Activated T-cell treated with anti-CD3 and anti-CD28 coated beads, Interleukin-2, amount 50 U/mL, for 4 hours (primary cell): Measurements from ENCODE around the gene CCDC85C. TPM values are rescaled to one million over a fixed set of nuclear protein-coding genes. Genes with fewer than 3 reads are reported as not detected.

Experiments used
- ATAC-seq, 2 donors: fragments of 200-7000 bp; cut with Tn5 transposase; one replicate each; pipeline ENCODE4 v1.10.0; 2021
- DNase-seq: peaks from one replicate; pipeline ENCODE4 v3.0.0-alpha.2; 2020
- H3K27me3 Mint-ChIP-seq: one replicate; pipeline ENCODE4 v1.8.0; 2021; ENCODE audit warnings: low read depth, mixed read lengths
- H3K36me3 Mint-ChIP-seq: one replicate; pipeline ENCODE4 v1.8.0; 2022; ENCODE audit warnings: mixed read lengths; ENCODE audit not compliant: insufficient read depth
- H3K4me1 Mint-ChIP-seq: one replicate; pipeline ENCODE4 v1.8.0; 2021; ENCODE audit warnings: low read depth, mixed read lengths
- H3K4me3 Mint-ChIP-seq: one replicate; pipeline ENCODE4 v1.8.0; 2021; ENCODE audit warnings: mild to moderate bottlenecking, moderate library complexity, mixed read lengths
- H3K9me3 Mint-ChIP-seq: one replicate; pipeline ENCODE4 v1.8.0; 2021; ENCODE audit warnings: mixed read lengths
- total RNA-seq, 3 donors: library from RNA; stranded (reverse); gene quantifications; one replicate each; pipeline ENCODE4 v1.2.1, GENCODE V29; 2021

CCDC85C gene
- total RNA-seq, 3 donors from 2014 or later, result 3.8 to 11.1 (median 3.8) TPM

DNA sequence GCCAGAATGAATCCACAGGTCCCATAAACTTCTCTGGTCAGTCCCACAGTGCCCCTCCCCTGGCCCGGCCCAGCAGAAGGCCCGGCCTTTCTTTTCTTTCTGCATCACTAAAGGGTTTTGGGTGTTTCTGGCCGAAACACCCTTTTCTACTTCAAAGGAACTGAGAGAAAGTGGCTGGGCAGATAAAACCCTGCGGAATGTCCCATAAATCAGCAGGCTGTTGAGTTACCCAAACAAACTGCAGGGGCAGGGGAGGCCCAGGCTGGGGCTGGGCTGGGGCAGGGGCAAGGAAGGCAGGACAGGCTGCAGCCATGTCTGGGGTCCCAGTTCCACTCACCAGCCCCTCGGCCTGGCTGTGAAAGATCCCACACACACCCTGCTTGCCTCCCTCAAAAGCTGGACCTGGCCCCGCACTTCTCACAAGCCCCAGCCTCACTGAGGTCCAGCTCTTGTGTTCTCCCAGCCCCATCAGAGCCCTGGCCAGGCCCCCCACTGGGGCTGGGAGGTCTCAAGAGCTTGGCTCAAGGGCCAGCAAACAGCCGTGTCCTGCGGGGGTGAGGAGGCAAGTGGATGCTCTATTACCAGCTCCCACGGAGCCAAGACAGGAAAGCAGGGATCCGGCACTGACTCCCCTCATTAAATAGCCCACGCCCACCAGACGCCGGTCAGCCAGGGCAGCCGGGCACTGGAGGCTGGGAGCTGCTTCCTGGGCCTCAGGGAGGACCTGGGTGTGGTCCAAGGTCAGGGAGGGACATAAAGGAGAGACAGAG, 80.9 kb downstream of the CCDC85C start:
- Mint-ChIP-seq H3K27me3 (no peaks in the 10 kb centered on the region), H3K9me3 (no peaks in the 10 kb centered on the region), H3K4me1 (peaks cover 18% of the 10 kb centered on the region), H3K4me3 (no peak overlapping the region), H3K36me3 (no peaks in the 10 kb centered on the region)
- DNase-seq (no peak), ATAC-seq (no peak)

- Mint-ChIP-seq H3K9me3 (no peaks in the 10 kb centered on the region), H3K4me3 (no peak overlapping the region), H3K4me1 (peaks cover 18% of the 10 kb centered on the region), H3K36me3 (no peaks in the 10 kb centered on the region), H3K27me3 (no peaks in the 10 kb centered on the region)
- ATAC-seq (no peak), DNase-seq (no peak)
Observed at GRCh38 chr14:99522457-99522891, 81.5 kb downstream of the CCDC85C start.

DNA sequence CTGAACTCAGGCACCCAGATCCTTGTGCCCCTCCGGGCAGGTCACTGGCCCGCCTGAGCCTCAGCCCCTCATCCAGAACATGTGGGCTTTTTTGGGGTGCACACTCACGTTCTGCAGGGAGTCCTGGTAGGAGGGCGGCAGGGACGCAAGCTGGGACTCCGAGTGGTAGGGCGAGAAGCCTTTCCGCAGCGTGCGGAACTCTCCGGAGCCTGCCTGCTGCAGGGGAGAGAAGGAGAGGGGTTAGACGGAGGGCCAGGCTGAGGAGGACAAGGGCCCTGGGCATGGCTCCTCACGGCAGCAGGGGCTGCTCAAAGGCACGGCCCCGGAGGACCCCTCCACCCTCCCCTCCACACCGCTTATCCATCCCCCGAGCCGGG, 82.0 kb downstream of the CCDC85C start:
- H3K9me3 Mint-ChIP-seq, result no peaks in the 10 kb centered on the region
- no peaks in the 10 kb centered on the region for H3K36me3 Mint-ChIP-seq
- DNase-seq (no peak), ATAC-seq (no peak)
- H3K4me1 Mint-ChIP-seq, result peaks cover 18% of the 10 kb centered on the region
- H3K27me3 Mint-ChIP-seq, result no peaks in the 10 kb centered on the region
- no peak overlapping the region for H3K4me3 Mint-ChIP-seq

DNA sequence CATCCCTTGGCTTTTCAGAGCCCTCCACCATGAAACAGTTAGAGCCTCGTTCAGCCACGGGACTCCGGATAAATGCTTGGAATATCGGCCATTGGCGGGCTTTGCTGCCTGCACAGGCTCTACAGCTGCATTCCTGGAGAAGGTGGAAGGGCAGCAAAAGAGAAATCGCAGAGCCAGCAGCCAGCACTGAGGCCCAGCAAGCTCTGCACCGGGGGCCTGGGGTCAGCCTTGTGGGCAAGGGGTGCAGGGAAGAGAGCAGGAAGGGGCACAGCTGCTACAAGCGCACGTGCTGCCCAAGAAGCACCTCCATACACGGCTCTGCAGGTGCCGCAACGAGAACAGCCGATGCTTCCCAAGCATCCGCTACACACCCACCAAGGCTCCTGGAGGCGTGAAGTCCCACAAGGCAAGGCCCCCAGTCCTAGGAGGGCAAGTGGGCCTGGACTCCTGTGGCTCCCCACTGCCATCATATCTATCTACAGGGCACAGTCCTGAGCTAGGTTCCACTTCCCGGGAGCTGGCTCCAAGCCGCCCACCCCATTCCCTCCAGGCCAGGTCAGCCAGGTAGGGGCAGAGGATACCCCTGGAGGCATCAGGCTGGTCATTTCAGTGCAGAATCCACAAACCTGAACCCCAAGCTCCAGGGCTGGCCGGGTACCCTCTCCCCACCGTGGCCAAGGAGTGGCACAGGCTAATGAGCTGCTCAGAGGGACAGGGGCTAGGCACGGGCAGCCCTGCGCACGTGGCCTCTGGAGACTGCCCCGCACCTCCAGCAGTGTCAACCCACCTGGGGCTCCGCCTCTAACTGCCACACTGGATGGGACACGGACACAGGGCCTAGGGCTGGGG, 82.6 kb downstream of the CCDC85C start:
- ATAC-seq, result no peak
- Mint-ChIP-seq H3K4me3 (no peak overlapping the region), H3K36me3 (no peaks in the 10 kb centered on the region), H3K27me3 (no peaks in the 10 kb centered on the region), H3K9me3 (no peaks in the 10 kb centered on the region), H3K4me1 (peaks cover 18% of the 10 kb centered on the region)
- DNase-seq, result no peak

GRCh38 chr14:99520571-99521081, 83.4 kb downstream of the CCDC85C start:
- no peak overlapping the region for H3K4me3 Mint-ChIP-seq
- no peaks in the 10 kb centered on the region for H3K27me3 Mint-ChIP-seq
- no peaks in the 10 kb centered on the region for H3K36me3 Mint-ChIP-seq
- DNase-seq (no peak), ATAC-seq (no peak)
- peaks cover 14% of the 10 kb centered on the region for H3K4me1 Mint-ChIP-seq
- H3K9me3 Mint-ChIP-seq, result no peaks in the 10 kb centered on the region

GRCh38 chr14:99519931-99520421, 84.0 kb downstream of the CCDC85C start:
- ATAC-seq (no peak), DNase-seq (no peak)
- no peaks in the 10 kb centered on the region for H3K36me3 Mint-ChIP-seq
- H3K4me3 Mint-ChIP-seq, result no peak overlapping the region
- H3K27me3 Mint-ChIP-seq, result no peaks in the 10 kb centered on the region
- no peaks in the 10 kb centered on the region for H3K9me3 Mint-ChIP-seq
- H3K4me1 Mint-ChIP-seq, result peaks cover 9% of the 10 kb centered on the region

DNA sequence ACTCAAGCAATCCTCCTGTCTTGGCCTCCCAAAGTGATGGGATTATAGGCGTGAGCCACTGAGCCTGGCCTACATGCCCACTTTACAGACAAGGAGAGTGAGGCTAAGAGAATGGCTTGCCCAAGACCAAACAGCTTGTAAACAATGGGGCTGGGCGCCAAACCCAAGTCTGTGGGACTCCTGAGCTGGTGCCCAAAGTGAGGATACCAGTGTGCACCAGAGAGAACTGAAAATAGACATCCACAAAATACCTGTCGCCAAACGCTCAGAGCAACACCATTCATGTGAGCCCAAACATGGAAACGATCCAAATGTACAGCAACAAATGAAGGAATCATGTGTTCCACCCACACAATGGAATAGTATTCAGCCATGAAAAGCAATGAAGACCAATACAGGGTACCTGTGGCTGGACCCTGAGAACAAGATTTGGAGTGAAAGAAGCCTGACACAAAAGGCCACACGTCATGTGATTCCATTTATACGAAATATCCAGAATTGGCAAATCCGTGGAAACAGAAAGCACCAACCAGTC, 84.6 kb downstream of the CCDC85C start:
- no peak for ATAC-seq
- no peak for DNase-seq
- Mint-ChIP-seq H3K4me3 (no peak overlapping the region), H3K9me3 (no peaks in the 10 kb centered on the region), H3K36me3 (no peaks in the 10 kb centered on the region), H3K27me3 (no peaks in the 10 kb centered on the region), H3K4me1 (peaks cover 4% of the 10 kb centered on the region)

DNA sequence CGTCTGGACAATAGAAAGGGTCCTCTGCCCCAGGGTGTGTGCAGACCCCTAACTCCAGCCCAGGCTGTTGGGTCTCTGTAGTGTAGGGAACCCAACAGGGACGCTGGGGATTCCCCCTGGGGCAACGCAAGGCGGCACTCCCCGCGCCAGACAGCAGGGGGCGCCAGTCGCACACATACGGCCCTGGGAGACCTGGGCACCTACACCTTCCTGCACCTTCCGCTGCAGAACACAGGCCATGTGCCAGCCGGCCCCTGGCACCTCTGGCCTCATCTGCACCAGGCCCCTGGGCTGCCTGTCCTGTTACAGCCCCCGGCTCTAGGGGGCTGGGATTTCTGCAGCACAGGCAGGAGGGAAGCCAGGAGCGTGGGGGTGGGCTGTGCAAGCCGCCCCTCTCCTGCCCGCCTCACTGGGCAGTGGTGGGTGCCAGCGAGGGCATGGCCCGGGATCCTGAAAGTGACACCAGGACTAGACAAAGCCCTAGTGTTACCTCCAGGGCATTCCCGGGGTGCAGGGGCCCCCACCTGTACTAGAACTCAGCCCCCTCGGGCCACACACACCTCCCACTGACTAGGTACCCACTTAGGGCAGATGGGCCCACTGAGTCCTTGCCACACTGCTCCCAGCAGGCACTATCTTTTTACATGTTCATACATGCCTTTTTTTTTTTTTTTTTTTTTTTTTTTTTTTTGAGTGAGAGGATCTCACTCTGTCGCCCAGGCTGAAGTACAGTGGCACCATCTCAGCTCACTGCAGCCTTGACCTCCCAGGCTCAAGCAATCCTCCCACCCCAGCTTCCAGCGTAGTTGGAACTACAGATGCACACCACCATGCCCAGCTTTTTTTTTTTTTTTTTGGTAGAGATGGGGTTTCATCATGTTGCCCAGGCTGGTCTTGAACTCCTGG, 85.3 kb downstream of the CCDC85C start:
- H3K9me3 Mint-ChIP-seq, result no peaks in the 10 kb centered on the region

GRCh38 chr14:99517643-99518381, 86.2 kb downstream of the CCDC85C start:
- no peaks in the 10 kb centered on the region for H3K9me3 Mint-ChIP-seq
- peak in 1 of 2 donors; percentile 19 for ATAC-seq
- no peaks in the 10 kb centered on the region for H3K27me3 Mint-ChIP-seq
- no peaks in the 10 kb centered on the region for H3K36me3 Mint-ChIP-seq
- no peaks in the 10 kb centered on the region for H3K4me1 Mint-ChIP-seq
- no peak for DNase-seq
- no peak overlapping the region for H3K4me3 Mint-ChIP-seq

More for the DNA sequence above, 85.3 kb downstream of the CCDC85C start:
- peak; percentile 85 for DNase-seq
- H3K4me1 Mint-ChIP-seq, result no peaks in the 10 kb centered on the region
- H3K36me3 Mint-ChIP-seq, result no peaks in the 10 kb centered on the region
- peak; percentile 86 to 89 for ATAC-seq
- no peak overlapping the region for H3K4me3 Mint-ChIP-seq
- H3K27me3 Mint-ChIP-seq, result no peaks in the 10 kb centered on the region

GRCh38 chr14:99516871-99517642, 87.0 kb downstream of the CCDC85C start:
- H3K27me3 Mint-ChIP-seq, result no peaks in the 10 kb centered on the region
- ATAC-seq (no peak), DNase-seq (no peak)
- no peak overlapping the region for H3K4me3 Mint-ChIP-seq
- no peaks in the 10 kb centered on the region for H3K9me3 Mint-ChIP-seq
- peaks cover 3% of the 10 kb centered on the region for H3K36me3 Mint-ChIP-seq
- H3K4me1 Mint-ChIP-seq, result no peaks in the 10 kb centered on the region

DNA sequence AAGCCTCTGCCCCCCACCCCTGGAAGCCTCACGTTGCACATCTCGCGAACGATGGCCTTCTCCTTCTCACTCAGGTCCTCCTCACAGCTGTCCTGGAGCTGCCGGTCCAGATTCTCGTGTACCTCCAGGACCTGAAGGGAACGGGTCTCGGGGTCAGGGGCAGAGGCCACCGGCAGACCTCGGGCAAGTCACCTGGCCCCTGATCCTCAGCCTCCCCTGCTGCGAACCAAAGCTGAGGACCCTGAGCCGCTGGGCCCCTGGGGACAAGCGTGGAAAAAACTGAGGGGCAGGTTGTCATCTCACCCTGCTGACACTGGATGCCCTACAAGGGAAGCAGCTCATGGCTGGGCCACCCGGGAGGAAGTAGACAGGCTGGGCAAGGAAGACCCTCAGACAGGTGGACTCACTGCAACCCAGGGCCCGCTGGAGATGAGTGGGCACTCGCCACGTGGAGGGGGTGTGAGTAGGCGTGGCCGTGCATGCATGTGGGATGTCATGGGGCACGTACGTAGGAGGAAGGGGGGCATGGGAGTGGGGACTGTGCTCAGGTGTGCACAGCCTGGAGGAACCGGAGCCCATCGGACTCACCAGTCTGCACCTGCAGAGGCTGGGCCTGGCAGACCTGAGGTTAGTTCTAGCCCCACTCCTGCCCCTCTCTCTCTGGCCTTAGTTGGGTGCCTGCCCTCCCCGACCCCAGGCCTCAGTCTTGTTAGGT, 87.7 kb downstream of the CCDC85C start:
- no peaks in the 10 kb centered on the region for H3K9me3 Mint-ChIP-seq
- ATAC-seq (no peak), DNase-seq (no peak)
- peaks cover 6% of the 10 kb centered on the region for H3K36me3 Mint-ChIP-seq
- H3K27me3 Mint-ChIP-seq, result no peaks in the 10 kb centered on the region
- no peak overlapping the region for H3K4me3 Mint-ChIP-seq
- H3K4me1 Mint-ChIP-seq, result no peaks in the 10 kb centered on the region
